Fibroblast of pulmonary artery (primary cell): Measurements from ENCODE around the gene PIEZO2.

Source experiments
- DNase-seq: peaks from one replicate; pipeline ENCODE4 v3.0.0-alpha.2; 2010; ENCODE audit warnings: low read depth
- H3K4me3 ChIP-seq: replicated peaks from 2 replicates; pipeline ENCODE4 v1.5.1; 2011; ENCODE audit warnings: low read depth, mild to moderate bottlenecking, control low read depth, low read length, moderate library complexity
- CTCF ChIP-seq: IDR thresholded peaks from 2 replicates; pipeline ENCODE4 v1.5.1; 2011; ENCODE audit warnings: mild to moderate bottlenecking, control low read depth, low read length, inconsistent platforms; ENCODE audit errors: missing control alignments

PIEZO2 gene

DNA sequence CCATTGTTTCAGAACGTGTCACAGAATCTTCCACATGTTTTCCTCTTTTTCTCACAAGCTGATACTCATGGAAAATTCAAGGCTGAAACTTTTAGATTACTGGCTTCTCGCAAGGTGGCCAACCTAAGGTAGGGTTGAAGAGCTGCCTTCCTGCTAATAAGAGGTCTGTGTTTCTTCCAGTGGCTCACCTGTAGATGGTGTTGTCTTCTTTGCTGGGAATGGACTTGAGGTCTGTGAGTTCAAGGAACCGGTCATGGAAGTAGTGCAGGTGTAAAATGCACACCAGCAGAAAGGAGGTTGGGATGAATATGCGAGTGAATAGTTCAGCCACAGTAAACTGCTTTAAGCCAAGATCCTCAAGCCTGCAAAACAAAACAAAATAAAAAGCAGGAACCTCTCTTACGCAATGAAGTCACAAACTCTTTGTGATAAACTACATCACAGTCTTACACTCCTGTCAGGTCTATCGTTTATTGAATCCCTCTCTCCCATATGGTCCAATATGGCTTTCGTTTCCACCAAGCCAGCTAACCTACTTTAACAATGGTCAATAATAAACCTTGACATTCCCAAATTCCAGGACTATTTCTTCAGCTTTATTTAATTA is 364.7 kb downstream of the PIEZO2 start:
- no peak overlapping the region for H3K4me3 ChIP-seq
- no peak for DNase-seq
- TF ChIP-seq CTCF = no peak

DNA sequence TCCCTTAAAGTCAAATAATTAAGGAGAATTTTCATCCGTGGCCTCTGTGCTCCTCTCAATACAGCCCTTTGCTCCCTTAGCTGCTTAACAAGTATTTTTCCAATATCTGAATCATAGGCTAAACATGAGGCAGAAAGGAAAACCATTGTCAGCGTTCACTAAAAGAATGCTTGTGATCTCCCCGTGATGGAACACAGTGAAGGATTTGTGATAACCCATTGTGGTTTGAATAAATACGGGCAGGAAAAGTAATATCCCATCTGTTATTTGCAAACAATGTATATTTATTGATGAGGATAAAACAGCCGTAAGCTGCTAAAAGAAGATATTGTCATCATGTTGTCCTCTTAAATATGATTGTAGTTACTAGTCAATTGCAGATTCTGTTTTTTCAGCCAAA is 365.4 kb downstream of the PIEZO2 start:
- DNase-seq = no peak
- H3K4me3 ChIP-seq = no peak overlapping the region
- TF ChIP-seq CTCF = no peak

GRCh38 chr18:10776493-10776892 is 372.9 kb downstream of the PIEZO2 start:
- DNase-seq = no peak
- TF ChIP-seq CTCF = no peak
- no peak overlapping the region for H3K4me3 ChIP-seq

DNA sequence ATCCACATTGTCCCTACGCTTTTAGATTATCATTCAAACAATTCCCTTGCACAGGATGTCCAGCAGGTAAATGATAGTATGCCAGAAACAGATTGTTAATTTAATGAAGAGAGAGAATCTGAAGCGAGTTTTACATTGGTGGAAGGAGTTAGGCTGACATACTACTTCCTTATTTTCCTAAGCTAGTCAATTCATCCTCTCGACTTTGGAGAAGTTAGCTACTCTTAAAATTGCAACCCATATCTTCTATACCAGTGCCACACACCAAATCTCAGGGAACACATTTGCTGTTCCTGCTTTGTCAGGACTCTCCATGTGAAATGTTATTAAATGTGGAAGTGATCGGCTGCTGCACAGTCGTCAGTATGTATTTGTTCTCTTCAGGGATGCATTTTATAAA is 374.3 kb downstream of the PIEZO2 start:
- H3K4me3 ChIP-seq = no peak overlapping the region
- DNase-seq = no peak
- no peak for TF ChIP-seq CTCF

DNA sequence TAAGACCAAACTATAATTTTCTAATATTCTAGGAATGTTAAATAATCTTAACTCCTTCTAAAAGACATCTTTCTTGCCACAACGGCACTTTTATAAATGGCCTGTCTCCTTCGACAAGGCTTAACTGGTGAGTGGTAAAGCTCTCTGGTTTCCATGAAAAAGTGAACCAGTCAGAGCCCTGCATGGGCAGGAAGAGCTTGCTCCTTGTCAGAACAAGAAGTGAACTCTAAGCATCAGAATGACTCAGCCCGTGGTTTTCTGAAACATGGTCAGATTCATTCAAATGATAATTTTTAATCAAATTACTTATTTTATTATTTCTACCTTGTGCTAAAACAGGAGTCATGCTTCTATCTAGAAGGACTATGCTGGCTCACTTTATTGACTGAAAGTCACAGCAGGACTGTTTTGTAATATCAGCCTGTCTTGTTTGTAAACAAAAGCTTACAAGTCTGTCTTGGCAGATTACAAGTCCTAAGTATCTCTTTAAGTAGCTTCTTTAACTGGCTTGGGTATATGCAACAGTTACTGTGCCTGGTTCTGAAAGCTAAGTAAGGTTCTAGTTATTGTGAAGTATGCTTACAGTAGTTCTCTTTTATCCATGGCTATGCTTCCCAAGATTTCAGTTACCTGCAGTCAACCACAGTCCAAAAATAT is 378.2 kb downstream of the PIEZO2 start:
- peak; percentile 42 for DNase-seq
- TF ChIP-seq CTCF = no peak
- no peak overlapping the region for H3K4me3 ChIP-seq

- TF ChIP-seq CTCF = no peak
- no peak for DNase-seq
- no peak overlapping the region for H3K4me3 ChIP-seq
Observed at GRCh38 chr18:10770264-10770663, 379.1 kb downstream of the PIEZO2 start.

- no peak for TF ChIP-seq CTCF
- DNase-seq = no peak
- no peak overlapping the region for H3K4me3 ChIP-seq
Observed at GRCh38 chr18:10768221-10768620, 381.1 kb downstream of the PIEZO2 start.
